HG03432 (cell line): ENCODE results near the gene TOMM70.
"Not testable (repeated sequence)": the region's sequence is repeated elsewhere in the genome, so short reads cannot be mapped to it uniquely, and the experiment has no call there.

ENCODE experiments used
- ATAC-seq: cut with Tn5 transposase; IDR thresholded peaks from one replicate; pipeline ENCODE4 v1.9.1; 2021; ENCODE audit warnings: mild to moderate bottlenecking, moderate library complexity; ENCODE audit not compliant: unreplicated experiment

The TOMM70 gene

DNA sequence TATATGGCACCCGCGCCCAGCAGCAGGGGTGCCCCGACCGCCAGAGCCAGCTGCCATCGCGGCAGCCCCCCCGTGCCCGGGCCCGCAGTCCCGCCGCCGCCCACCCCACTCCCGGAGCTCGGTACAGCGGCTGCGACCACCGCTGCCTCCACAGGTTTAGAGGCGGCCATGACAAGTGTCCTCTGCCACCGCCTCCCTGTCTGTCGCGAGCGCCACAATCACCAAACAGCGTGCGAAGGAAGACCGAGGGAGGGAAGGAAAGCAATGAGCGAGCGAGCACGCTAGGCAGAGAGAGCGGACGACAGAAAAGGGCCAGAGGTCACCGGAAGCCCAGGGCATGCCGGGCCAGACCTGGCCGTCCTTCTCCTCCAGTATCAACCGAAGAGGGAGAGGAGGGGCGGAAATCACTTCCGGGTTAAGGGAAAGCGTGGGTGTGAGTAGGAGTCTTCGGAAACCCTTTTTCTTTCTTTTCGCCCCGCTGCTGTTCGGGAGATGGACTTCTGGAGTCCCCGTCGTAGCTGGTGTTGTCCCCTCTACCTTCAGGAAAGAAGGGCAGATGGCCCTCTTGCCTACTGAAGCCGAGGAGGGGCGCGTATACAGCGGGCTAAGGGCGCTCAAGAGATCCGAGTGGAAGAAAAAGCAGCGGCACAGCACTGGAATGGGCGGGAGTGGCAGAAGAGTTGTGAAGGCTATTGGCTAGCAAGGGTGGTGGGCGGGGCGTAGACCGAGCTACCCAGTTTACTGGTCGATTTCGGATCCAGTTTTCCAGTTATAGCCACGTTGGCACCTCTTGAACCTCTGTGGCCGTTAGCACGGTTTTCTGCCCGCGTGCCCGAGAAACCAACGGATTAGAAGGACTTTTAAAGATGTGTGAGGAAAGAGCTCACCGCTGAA, at the start of gene TOMM70, which contains the start of gene LNP1:
Gene TOMM70, minus strand, starts transcription at position 310 of the 894 bp plus-strand sequence. Its CDS starts 140 bp downstream, at position 170.
Gene LNP1, plus strand, starts transcription at position 760 of the 894 bp plus-strand sequence. CDS start 28,191 bp downstream, outside the sequence.
- peak; percentile 93 for ATAC-seq

DNA sequence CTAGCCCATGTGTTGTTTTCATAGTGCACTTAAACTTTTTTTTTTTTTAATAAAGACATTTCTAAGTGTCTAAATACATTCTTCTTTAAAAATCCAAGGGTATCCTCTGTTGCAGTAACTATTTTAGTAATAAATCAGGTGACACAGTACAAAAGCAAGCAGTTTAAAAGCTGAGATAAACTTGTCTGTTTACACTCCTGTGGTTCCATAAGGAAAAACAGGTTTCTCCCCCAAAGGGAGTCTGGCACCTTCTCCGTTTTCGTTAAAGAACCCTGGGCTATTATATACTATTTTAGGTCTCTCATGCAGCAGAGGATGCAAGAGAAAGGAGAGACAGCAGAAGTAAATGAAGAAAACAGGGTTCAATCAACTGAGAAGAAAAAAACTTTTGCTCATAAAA, 48.3 kb upstream of the TOMM70 start:
- no peak for ATAC-seq

DNA sequence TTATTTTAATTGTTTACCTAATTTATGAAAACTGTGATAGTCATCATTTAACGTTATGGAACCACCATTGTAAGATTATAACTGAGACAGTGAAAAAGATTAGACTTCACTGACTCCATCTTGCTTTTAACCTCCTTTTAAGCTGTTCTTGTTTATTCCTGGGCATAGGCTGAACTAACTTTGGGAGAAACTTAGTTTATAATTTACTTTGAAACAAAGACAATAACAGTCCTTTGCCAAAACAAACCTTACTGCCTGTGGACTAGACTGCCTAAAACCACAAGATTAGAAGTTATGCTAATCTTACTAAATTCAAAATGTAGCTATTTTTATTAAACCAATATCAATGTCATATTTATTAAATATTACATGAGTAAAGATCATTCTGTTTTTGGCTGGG, 47.2 kb upstream of the TOMM70 start:
- ATAC-seq, result no peak

DNA sequence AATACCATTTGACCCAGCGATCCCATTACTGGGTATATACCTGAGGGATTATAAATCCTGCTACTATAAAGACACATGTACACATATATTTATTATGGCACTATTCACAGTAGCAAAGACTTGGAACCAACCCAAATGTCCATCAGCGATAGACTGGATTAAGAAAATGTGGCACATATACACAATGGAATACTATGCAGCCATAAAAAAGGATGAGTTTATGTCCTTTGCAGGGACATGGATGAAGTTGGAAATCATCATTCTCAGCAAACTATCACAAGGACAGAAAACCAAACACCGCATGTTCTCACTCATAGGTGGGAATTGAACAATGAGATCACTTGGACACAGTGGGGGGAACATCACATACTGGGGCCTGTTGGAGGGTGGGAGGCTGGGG, 46.2 kb upstream of the TOMM70 start:
- not testable (repeated sequence) for ATAC-seq

DNA sequence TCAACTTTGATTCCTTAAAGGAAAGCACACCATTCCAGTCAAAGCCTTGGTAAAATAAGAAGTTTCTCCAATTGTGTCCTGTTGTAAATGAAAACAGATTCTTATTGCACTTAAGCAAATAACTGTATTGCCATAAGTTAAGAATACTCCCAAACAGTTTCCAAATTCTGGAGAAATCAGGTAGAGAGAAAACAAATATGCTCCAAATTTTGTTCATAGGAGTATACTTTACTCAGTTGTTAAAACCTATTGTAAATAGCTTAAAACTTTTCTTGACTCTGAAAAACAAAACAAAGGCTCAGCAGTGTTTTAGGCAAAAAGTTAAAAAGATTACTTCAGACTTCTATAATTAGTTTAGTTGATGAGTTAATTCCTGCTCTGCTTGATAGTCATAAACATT, 42.8 kb upstream of the TOMM70 start:
- no peak for ATAC-seq

DNA sequence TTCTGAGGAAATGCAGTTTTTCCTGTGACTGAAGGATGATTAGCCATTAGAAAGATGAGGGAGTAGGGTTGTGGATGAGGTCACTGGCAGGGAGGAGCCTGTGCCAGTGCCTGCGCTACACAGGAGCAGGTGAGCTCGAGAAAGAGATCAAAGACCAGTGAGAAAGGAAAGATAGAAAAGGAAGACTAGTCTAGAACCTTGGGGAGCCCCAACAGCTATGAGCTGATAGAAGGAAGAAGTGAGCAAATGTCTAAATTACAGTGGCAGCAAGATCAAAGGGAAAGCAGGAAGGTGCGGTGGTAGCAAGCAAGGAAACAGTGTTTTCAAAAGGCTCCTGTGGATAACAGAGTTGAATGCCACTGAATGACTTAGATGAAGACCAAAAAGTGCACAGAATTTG, 40.0 kb upstream of the TOMM70 start:
- no peak for ATAC-seq

DNA sequence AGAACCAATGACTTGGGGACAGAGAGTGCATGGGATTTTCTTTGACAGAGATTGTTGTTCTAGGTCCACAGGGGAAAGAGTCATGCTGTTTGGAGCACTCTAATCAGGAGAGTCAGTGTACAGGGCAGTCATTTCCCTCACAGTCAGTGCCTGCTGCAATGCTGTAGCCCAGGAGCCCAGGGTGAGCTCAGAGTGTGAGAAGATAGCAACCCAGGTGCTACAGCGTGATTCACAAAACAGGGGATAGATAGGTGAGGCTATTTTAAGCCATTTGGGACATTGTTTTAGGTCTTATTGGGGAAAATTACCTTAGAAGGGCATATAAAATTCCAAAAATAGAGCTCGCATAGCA, 37.7 kb upstream of the TOMM70 start:
- no peak for ATAC-seq

DNA sequence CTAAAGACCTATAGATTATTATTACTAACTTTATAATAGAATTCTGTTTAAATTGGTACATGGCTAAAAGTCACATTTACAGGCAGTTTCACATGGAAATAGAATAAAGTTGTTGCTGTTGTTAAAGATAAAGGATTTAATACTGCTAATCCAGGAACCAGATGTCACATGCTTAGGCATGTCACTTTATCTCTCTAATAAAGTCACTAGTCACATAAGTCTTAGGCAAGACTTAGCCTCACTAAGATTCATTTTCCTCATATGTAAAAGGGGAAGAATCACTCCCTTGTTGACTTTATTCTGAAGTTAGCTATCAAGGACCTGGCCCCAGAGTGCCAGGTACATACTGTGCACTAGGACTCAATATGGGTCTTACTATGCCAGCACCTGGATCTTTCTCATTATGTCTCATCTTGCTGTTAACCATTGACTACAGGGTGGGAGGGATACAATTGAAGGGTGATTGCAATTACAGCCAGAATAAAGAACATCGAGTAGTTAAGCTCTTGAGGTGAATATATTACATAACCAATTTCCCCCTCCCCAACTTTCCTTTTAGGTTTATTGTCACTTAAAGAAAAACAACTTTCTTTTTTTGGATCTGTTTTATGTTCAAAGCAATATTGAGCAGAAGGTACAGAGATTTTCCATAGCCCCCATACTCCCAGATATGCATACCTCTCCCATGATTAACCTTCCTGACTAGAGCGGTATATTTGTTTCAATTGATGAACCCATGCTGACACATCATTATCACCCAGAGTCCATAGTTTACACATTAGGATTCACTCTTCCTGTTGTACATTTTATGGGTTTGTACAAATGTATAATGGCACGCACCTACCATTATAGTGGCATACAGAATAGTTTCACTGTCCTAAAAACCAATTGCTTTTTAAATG, 37.1 kb upstream of the TOMM70 start:
- no peak for ATAC-seq

DNA sequence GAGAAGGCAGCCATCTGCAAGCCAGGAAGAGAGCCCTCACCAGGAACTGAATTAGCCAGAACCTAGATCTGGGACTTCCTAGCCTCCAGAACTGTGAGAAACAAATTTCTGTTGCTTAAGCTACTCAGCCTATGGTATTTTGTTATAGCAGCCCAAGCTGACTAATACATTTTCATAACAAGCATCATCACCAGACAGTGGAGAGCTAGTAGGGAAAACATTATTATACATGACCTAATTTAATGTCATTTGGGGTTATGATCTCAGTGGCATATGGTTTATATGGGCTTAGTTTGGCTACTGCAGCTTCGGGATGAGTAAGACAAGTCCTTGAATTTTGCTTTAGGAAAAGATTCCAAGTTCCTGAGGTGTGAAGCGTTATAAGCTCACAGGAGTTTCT, 36.1 kb upstream of the TOMM70 start:
- no peak for ATAC-seq

DNA sequence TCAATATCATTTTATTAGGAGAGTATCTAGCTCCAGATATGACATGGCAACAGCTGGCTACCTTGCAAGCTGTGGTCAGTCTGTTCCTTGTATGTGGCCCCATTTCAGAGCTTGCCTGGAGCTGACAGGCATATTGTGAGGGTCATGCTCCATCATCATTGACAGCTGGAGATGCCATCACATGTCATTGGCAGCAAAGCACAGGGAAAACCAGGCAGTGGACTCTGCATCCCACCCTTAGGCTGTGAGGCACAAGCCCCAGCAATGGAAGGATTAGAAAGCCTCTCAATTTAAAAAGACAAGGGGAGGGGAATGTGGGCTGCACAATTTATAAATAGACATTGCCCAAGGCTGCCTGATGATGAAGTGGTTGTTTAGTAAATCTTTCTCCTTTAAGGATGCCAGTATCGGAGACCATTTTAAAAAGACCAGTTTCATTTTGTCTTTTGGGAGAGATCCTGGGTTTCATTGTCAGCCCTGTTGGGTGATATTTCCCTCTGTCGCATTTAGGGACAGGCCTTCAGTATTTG, 28.4 kb upstream of the TOMM70 start:
- no peak for ATAC-seq

DNA sequence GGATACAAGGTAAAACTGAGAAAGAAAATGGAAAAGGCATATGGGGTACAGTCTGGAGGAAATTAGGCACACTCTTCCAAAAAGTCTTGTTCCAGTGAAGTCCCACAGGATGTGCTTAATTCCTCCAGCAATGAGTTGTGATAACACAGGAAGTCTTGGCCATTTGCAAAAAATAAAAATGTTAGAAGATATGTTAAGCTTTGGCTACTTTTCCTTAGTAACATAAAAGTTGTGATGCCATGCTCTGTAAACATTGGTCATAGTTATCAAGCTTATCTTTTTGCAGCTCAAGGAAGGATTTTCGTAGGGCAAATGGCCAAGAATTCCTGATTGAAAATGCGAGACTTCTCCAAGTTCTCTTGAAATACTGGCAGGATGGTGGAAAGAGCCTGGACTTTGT, 26.8 kb upstream of the TOMM70 start:
- no peak for ATAC-seq

DNA sequence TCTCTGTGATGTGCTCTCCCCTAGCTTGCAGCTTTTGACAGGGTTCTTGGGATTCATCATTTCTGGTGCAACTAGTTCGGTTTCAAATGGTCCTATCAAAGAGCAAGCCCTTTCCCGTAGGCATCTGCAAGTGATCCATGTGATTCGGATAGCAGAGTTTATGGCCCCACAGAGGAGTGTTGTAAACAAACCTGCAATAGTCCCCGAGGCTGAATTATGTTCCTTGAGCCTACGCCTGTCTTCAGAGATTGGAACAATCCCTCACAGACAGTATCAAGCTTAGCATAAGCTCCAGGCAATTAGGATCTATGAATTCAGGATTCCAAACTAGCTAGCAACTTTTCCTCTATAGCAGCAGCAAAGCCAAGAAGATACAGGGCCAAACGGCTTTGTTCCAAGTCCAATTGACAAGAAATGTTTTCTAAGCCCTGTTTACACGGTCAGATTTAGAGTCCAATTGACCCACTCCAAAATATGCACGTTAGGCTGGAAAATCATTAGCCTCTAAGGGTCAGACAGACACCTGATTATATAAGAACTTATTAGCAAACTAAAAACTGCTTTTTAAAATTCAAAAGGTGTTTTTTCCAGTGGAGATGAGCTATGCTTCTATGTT, 25.3 kb upstream of the TOMM70 start:
- no peak for ATAC-seq

DNA sequence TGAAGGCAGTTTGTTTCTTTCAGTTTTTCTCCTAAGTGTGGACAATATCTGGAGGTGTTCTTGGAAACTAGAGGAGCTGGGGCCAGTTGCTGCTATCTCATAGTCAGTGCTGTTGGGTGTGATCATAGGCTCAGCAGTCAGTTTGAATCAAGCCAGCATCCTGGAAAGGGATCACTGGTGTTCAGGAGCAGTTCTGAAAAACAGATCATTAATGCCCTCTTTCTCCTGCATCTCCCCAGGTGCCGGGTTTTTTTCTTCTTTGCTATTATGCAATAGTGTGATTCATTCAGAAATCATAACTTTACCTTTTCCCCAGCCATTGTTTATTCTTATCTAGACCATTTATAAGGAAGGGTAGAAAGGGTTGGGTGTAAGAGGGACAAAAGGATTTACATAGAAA, 24.4 kb upstream of the TOMM70 start:
- ATAC-seq, result no peak

DNA sequence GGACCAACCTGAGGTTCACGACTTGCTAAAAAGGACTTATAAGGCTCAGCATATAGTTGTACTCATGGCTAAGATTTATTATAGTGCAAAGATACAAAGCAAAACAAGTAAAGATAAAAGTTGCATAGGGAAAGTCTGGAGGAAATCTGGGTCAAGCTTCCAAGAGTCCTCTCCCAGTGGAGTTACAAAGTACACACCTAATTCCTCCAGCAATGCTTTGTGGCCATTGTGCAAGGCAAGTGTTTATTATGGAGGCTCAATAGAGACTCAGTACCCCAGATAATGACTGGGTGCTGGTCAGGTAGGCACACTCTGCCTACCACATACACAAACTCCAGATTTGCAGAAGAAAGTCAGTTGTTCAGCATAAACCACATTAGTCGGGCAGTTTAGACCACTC, 23.4 kb upstream of the TOMM70 start:
- no peak for ATAC-seq

DNA sequence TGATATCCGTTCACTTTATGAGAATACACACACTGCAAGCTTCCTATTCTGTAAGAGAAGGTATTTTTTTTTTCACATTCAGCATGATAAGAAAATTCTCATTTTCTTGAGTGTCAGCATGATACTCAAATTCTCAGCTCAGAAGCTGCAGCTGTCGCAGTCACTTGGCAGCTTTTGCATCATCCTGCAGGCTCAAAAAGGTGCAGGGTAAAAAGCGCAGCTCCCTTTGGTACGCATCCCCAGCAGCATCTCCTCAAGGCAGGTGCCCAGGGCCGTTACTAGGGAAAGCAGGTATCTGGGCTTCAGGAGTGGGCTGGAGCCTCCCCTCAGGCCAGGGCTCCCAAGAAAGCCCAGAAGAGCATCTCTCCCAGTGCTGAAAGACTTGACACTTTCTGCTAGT, 22.7 kb upstream of the TOMM70 start:
- no peak for ATAC-seq

DNA sequence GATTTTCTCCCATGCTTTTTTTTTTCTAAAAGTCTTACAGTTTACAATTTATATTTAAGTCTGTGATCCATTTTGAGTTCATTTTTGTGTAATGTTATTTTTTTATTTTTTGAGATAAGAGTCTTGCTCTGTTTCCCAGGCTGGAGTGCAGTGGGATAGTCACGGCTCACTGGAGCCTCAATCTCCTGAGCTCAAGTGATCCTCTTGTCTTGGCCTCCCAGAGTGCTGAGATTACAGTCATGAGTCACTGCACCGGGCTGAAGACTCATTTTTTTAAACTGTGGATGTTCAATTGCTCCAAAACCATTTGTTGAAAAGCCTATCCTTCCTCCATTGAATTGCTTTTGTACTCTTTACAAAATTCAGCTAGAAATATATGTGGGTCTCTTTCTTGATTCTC, 20.0 kb upstream of the TOMM70 start:
- no peak for ATAC-seq

DNA sequence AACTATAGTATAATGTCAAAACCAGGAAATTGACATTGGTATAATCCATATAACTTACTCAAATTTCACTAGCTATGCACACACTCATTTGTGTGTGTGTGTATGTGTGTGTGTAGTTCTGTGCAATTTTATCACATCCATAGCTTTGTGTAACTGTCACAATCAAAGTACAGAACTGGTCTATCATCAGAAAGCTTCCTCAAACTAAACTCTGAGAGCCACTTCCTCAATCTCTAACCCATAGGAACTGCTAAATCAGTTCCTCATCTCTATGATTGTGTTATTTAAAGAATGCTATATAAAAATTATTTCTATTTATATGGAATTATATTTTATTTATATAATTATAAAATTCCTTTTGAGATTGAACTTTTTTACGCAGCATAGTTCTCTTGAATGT, 18.5 kb upstream of the TOMM70 start:
- no peak for ATAC-seq

DNA sequence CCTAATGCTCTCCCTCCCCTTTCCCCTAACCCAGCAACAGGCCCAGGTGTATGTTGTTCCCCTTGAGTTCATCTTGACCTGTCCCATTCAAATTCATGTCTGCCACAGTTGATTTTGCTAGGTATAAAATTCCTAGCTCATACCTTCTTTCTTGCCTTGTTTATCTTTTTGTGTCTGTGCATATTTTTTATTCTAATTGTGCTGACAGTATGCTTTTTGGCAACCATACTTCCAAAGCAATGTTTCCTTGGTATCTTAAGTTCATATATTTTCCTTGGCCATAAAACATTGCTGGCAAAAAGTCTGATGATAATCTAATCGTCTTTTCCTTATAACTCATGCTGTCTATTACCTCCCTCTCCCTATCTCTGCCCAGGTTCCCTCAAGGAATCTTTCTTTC, 16.0 kb upstream of the TOMM70 start:
- ATAC-seq, result no peak

DNA sequence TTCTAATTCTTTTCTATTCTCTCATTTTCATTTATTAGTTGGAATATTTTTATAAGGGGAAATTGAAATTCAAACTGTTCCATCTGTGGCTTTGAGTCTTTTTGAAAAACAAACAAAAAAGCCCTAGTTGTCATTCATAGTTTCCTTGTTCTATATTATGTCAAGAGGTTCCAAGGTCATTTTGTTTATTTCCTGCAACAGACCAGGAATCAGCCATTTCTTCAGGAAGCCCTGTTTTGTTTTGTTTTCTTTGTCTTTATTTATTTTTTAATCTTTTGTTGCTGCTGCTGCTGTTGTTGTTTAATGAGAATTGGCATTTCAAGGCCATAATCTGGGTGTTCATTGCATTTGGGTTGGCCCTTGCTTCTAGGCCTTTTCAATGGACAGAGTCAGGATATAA, 15.3 kb upstream of the TOMM70 start:
- ATAC-seq, result no peak

DNA sequence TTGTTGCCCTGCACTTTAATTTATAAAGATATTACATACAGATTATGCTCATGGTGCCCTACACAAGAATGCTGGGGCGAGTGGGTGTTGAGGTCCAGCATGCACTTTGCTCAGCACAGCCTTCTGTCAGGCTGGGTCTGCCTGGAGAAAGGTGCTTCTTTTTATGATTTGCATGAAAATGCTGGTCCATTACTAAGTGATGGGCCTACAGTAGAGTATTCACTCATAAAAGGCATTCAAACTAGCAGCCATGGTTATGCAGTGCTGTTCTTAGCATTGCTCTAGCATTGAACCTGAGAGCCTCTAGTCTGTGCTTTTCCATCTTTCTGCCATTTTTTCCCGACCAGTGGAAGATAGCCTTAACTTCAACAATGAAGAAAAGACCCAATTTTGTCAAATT, 12.7 kb upstream of the TOMM70 start:
- no peak for ATAC-seq

DNA sequence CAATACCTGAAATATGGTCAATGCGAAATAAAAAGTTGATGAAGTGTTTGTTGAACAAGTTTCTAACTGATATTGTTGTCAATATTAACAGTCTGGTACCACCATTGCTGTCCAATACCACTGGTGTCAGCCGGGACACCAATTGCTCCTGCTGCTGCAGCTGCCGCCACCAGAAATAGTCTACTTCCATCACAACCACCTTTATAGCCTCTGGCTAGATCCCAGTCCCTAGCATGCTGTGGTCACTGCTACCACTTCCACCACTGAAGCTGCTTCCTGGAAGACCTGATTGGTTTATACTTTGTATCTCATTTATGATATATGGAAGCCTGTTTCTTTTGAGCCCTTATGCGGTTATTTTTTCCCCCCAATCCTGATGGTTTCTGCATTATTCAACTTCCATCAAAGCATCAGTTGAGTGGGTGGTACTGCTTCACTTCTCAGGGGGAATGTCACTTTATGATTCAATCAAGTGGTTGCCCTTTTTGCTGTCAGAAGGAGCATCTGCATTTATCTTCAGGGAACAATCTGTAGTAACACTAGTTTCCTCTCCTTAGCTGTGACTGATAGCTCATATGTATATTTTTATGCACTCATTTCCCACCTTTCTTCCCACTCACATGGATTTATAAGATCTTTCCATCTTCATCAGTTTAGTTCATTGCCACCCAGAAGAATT, 12.2 kb upstream of the TOMM70 start:
- ATAC-seq, result no peak
